GM12878 (cell line): ENCODE results near the gene SDK2. TPM values are rescaled to one million over a fixed set of nuclear protein-coding genes. Genes with fewer than 3 reads are reported as not detected.

Experiments used
- ATAC-seq: fragments of 200-7000 bp; cut with Tn5 transposase; 3 replicates; pipeline ENCODE4 v1.9.1; 2020; ENCODE audit warnings: mild to moderate bottlenecking, moderate library complexity
- BruUV-seq: library from RNA; stranded (reverse); fragments of 400-500 nt; replicated peaks from 2 replicates; lab custom pipeline; 2021; lab: Mats Ljungman, UMichigan
- CTCF ChIA-PET: fragments of 300-600 bp; sonication (Branson Sonifier 250); formaldehyde crosslinking; extraction: SDS; loops from one replicate; lab custom pipeline; 2021; ENCODE audit warnings: inconsistent platforms; lab: Yijun Ruan, JAX
- POLR2A ChIA-PET: fragments of 350-600 bp; formaldehyde crosslinking; extraction: SDS; loops from one replicate; lab custom pipeline; 2021; ENCODE audit warnings: inconsistent platforms; lab: Charles Lee
- RAD21 ChIA-PET: fragments of 300-600 bp; sonication (Branson Sonifier 250); formaldehyde crosslinking; loops from one replicate; lab custom pipeline; 2023; ENCODE audit warnings: antibody characterized with exemption; ENCODE audit not compliant: unreplicated experiment; lab: Charles Lee
- SMC1A ChIA-PET: fragments of 300-600 bp; sonication (Branson Sonifier 250); formaldehyde crosslinking; loops from one replicate; lab custom pipeline; 2023; ENCODE audit not compliant: unreplicated experiment, uncharacterized antibody; lab: Charles Lee
- DNase-seq: peaks from one replicate; pipeline ENCODE4 v3.0.0-alpha.2; 2011; ENCODE audit warnings: low read depth, low spot score
- FAIRE-seq: peaks from 3 replicates; lab custom pipeline; 2011; peaks lifted over from hg19 to GRCh38; lab: Jason Lieb, UNC
- H2AFZ ChIP-seq: 2 replicates; pipeline ENCODE4 v1.6.0; 2011; ENCODE audit warnings: low read depth, low read length, control low read depth; ENCODE audit not compliant: control insufficient read depth
- H3K27ac ChIP-seq: 2 replicates; pipeline ENCODE4 v1.5.1; 2011; ENCODE audit warnings: control low read depth; ENCODE audit not compliant: control insufficient read depth, insufficient read depth
- H3K27me3 ChIP-seq, 2 experiments: replicated peaks in 1 of 2; 2 replicates each; pipeline versions ENCODE4 v1.6.0 to v1.6.1; 2011; ENCODE audit warnings: low read length in 1 of 2; ENCODE audit not compliant: control insufficient read depth in 2 of 2, insufficient read depth in 2 of 2
- H3K36me3 ChIP-seq, 2 experiments: 2 replicates each; pipeline ENCODE4 v1.5.1; 2011; ENCODE audit warnings: low read length in 1 of 2; ENCODE audit not compliant: control insufficient read depth in 2 of 2, insufficient read depth in 2 of 2
- H3K4me1 ChIP-seq: 2 replicates; pipeline ENCODE4 v1.6.1; 2011; ENCODE audit warnings: mild to moderate bottlenecking, low read length, moderate library complexity, mixed read lengths; ENCODE audit not compliant: control insufficient read depth, insufficient read depth
- H3K4me2 ChIP-seq: 2 replicates; pipeline ENCODE4 v1.6.0; 2011; ENCODE audit warnings: control low read depth; ENCODE audit not compliant: control insufficient read depth, insufficient read depth
- H3K4me3 ChIP-seq: fragments of 200-600 bp; sonication (generic); 2 replicates; pipeline ENCODE4 v1.5.1; 2016
- H3K79me2 ChIP-seq: 2 replicates; pipeline ENCODE4 v1.6.0; 2011; ENCODE audit warnings: low read length; ENCODE audit not compliant: control insufficient read depth, insufficient read depth
- H3K9ac ChIP-seq: 2 replicates; pipeline ENCODE4 v1.8.0; 2011; ENCODE audit warnings: low read length, control low read depth, mixed read lengths; ENCODE audit not compliant: control insufficient read depth, insufficient read depth
- H3K9me3 ChIP-seq: replicated peaks from 3 replicates; pipeline ENCODE4 v1.5.1; 2011; ENCODE audit warnings: mild to moderate bottlenecking, low read length; ENCODE audit not compliant: control insufficient read depth, insufficient read depth
- H4K20me1 ChIP-seq: 2 replicates; pipeline ENCODE4 v1.6.0; 2011; ENCODE audit not compliant: control insufficient read depth, insufficient read depth
- ATF3 ChIP-seq: IDR thresholded peaks from 2 replicates; pipeline ENCODE4 v1.6.1; 2011; ENCODE audit warnings: low read depth, mild to moderate bottlenecking, low read length, moderate library complexity, borderline replicate concordance; ENCODE audit errors: extremely low read depth
- ATF7 ChIP-seq: fragments of 450-650 bp; IDR thresholded peaks from 2 replicates; pipeline ENCODE4 v1.6.1; 2016; ENCODE audit warnings: low read depth, mild to moderate bottlenecking
- BHLHE40 ChIP-seq, 2 experiments: fragments of 450-650 bp in 1 of 2; IDR thresholded peaks; 2 replicates each; pipeline ENCODE4 v1.6.1; 2011 to 2017; ENCODE audit warnings: low read depth in 2 of 2, borderline replicate concordance in 1 of 2, improper control_type of control experiment in 1 of 2, low read length in 1 of 2, mild to moderate bottlenecking in 1 of 2
- IRF5 ChIP-seq: fragments of 450-650 bp; IDR thresholded peaks from 2 replicates; pipeline ENCODE4 v1.6.1; 2017; ENCODE audit warnings: borderline replicate concordance
- LARP7 ChIP-seq: fragments of 450-650 bp; IDR thresholded peaks from 2 replicates; pipeline ENCODE4 v1.6.1; 2017; ENCODE audit warnings: mild to moderate bottlenecking
- NR2F1 ChIP-seq: fragments of 450-650 bp; conservative IDR thresholded peaks from 2 replicates; pipeline ENCODE4 v1.6.1; 2017; ENCODE audit warnings: mild to moderate bottlenecking
- POLR2A ChIP-seq: IDR thresholded peaks from 2 replicates; pipeline ENCODE4 v1.6.1; 2011; ENCODE audit warnings: low read depth, mild to moderate bottlenecking, low read length
- REST ChIP-seq: IDR thresholded peaks from 2 replicates; pipeline ENCODE4 v1.6.1; 2012; ENCODE audit warnings: mild to moderate bottlenecking, low read depth, low read length
- SIX5 ChIP-seq: IDR thresholded peaks from 2 replicates; pipeline ENCODE4 v1.6.1; 2011; ENCODE audit warnings: mild to moderate bottlenecking, low read depth, low read length, moderate library complexity; ENCODE audit not compliant: severe bottlenecking
- SMAD1 ChIP-seq: fragments of 450-650 bp; IDR thresholded peaks from 2 replicates; pipeline ENCODE4 v1.6.1; 2018; ENCODE audit warnings: mild to moderate bottlenecking, low read depth; ENCODE audit not compliant: partially characterized antibody
- STAT3 ChIP-seq: IDR thresholded peaks from 2 replicates; pipeline ENCODE4 v1.6.1; 2011; ENCODE audit warnings: low read depth, low read length, improper control_type of control experiment
- WRNIP1 ChIP-seq: IDR thresholded peaks from 2 replicates; pipeline ENCODE4 v1.6.1; 2011; ENCODE audit warnings: low read depth, low read length, improper control_type of control experiment, borderline replicate concordance
- YY1 ChIP-seq: IDR thresholded peaks from 2 replicates; pipeline ENCODE4 v1.6.1; 2011; ENCODE audit warnings: low read depth, mild to moderate bottlenecking, low read length
- ZBED1 ChIP-seq: IDR thresholded peaks from 2 replicates; pipeline ENCODE4 v1.6.1; 2016; ENCODE audit warnings: borderline replicate concordance
- ZBTB40 ChIP-seq: fragments of 450-650 bp; IDR thresholded peaks from 2 replicates; pipeline ENCODE4 v1.6.1; 2016; ENCODE audit warnings: mild to moderate bottlenecking, moderate library complexity, borderline replicate concordance
- ZNF207 ChIP-seq: fragments of 450-650 bp; IDR thresholded peaks from 2 replicates; pipeline ENCODE4 v1.6.1; 2014; ENCODE audit warnings: antibody characterized with exemption, mild to moderate bottlenecking, borderline replicate concordance
- WGBS: methylation state at CpG from one replicate; pipeline ENCODE4 v1.1.6; 2016; ENCODE audit warnings: low lambda C conversion rate; ENCODE audit not compliant: insufficient replicate concordance, insufficient coverage; ENCODE audit errors: missing lambda C conversion rate; 5-methylcytosine and 5-hydroxymethylcytosine counted together
- in situ Hi-C: fragments of 300-500 bp; cut with MboI; formaldehyde crosslinking; loops from 9 replicates; pipeline ENCODE4 v1.14.3; 2018; ENCODE audit warnings: mixed read lengths
- intact Hi-C: fragments of 100-400 bp; cut with micrococcal nuclease; formaldehyde crosslinking; loops from one replicate; pipeline ENCODE4 v1.14.2; 2022; ENCODE audit not compliant: unreplicated experiment
- polyA plus RNA-seq, 11 experiments: library from polyadenylated mRNA; depleted of rRNA in 4 of 11; unstranded in 6 of 11; stranded (reverse) in 5 of 11; fragments of >200 nt; fragmentation: Nextera tagmentation in 4 of 11; fragmentation: Illumina TruSeq in 1 of 11; extraction: Ambion mirVana in 4 of 11; extraction: Trizol in 1 of 11; gene quantifications; 1 replicate in 1 of 11; 2 replicates in 10 of 11; pipeline versions ENCODE4 v1.2.1 to v1.2.3, GENCODE V29; 2011 to 2016; ENCODE audit warnings: inconsistent platforms in 2 of 11, missing spikeins in 2 of 11, low read depth in 1 of 11
- total RNA-seq, 4 experiments: library from RNA; depleted of rRNA in 3 of 4; stranded (reverse); fragments of >200 nt in 3 of 4; fragmentation: Illumina TruSeq in 1 of 4; extraction: Trizol in 1 of 4; gene quantifications; 2 replicates each; pipeline versions ENCODE4 v1.2.1 to v1.2.3, GENCODE V29; 2013 to 2021

The SDK2 gene
- total and polyA plus RNA-seq, 10 of the 15 experiments (the other 5 are each of a cell fraction or from before 2014, with no cell fraction given): 0.03 to 0.08 (median 0.03) TPM; not detected in 7

GRCh38 chr17:73519011-73519410, 125.2 kb downstream of the SDK2 start:
- in situ Hi-C loops (no loop called here), intact Hi-C loops (no loop called here)
- no peak overlapping the region for H3K4me3 ChIP-seq
- H4K20me1 ChIP-seq: no peaks in the 10 kb centered on the region
- no peaks in the 10 kb centered on the region for H3K9me3 ChIP-seq
- no peak overlapping the region for H3K4me2 ChIP-seq
- 34% methylated on average over 6 of the region's 6 CpGs for WGBS
- peaks cover 0 to 4% of the 10 kb centered on the region in 2 experiments; a peak in 2 of 4 replicates for H3K27me3 ChIP-seq
- no peak overlapping the region for H2AFZ ChIP-seq
- no peaks in the 10 kb centered on the region for H3K4me1 ChIP-seq
- ATAC-seq (no peak), DNase-seq (no peak), FAIRE-seq (no peak)
- TF ChIP-seq ATF3 (no peak), ZNF207 (no peak), REST (no peak), BHLHE40 (IDR thresholded peaks at IDR 0.05; ENCODE audit: borderline replicate concordance in 1 of 2, low read depth in 2 of 2, low read length in 1 of 2) (no peak), ZBED1 (no peak), STAT3 (no peak), NR2F1 (no peak), ATF7 (no peak), LARP7 (no peak), YY1 (no peak), IRF5 (no peak), ZBTB40 (no peak), POLR2A (no peak), SMAD1 (no peak), WRNIP1 (no peak), SIX5 (no peak)
- no peaks in the 10 kb centered on the region for H3K79me2 ChIP-seq
- H3K27ac ChIP-seq: no peak overlapping the region
- ChIA-PET POLR2A (no interaction called here), RAD21 (no interaction called here), CTCF (interaction anchor here (0.6 kb wide), 1 partner anchor 212 kb away, joined by 3 read pairs; no protein-coding TSS in a partner anchor), SMC1A (no interaction called here)
- BruUV-seq: no TSS peak
- no peak overlapping the region for H3K9ac ChIP-seq
- H3K36me3 ChIP-seq: no peaks in the 10 kb centered on the region
